IMR-90 (cell line): ENCODE data around the gene RAI2.

ENCODE experiments used
- BHLHE40 ChIP-seq: fragments of 150-350 bp; IDR thresholded peaks from 2 replicates; pipeline ENCODE4 v1.6.1; 2016; ENCODE audit warnings: mild to moderate bottlenecking, low read depth, low read length
- CEBPB ChIP-seq: IDR thresholded peaks from 2 replicates; pipeline ENCODE4 v1.6.1; 2012; ENCODE audit warnings: low read depth, low read length, improper control_type of control experiment
- FOS ChIP-seq: fragments of 150-350 bp; IDR thresholded peaks from 2 replicates; pipeline ENCODE4 v1.6.1; 2016; ENCODE audit warnings: low read depth, low read length
- MAZ ChIP-seq: IDR thresholded peaks from 2 replicates; pipeline ENCODE4 v1.6.1; 2012; ENCODE audit warnings: low read depth, mild to moderate bottlenecking, low read length, improper control_type of control experiment, moderate library complexity, borderline replicate concordance
- MXI1 ChIP-seq: IDR thresholded peaks from 2 replicates; pipeline ENCODE4 v1.6.1; 2012; ENCODE audit warnings: low read depth, mild to moderate bottlenecking, low read length, moderate library complexity, borderline replicate concordance
- POLR2A ChIP-seq: IDR thresholded peaks from 2 replicates; pipeline ENCODE4 v1.6.1; 2012; ENCODE audit warnings: mild to moderate bottlenecking, low read depth, low read length
- RAD21 ChIP-seq: IDR thresholded peaks from 2 replicates; pipeline ENCODE4 v1.6.1; 2012; ENCODE audit warnings: low read length, improper control_type of control experiment
- RCOR1 ChIP-seq: IDR thresholded peaks from 2 replicates; pipeline ENCODE4 v1.6.1; 2012; ENCODE audit warnings: mild to moderate bottlenecking, low read length, improper control_type of control experiment; ENCODE audit not compliant: insufficient replicate concordance
- RFX5 ChIP-seq: IDR thresholded peaks from 2 replicates; pipeline ENCODE4 v1.8.0; 2012; ENCODE audit warnings: low read depth, mild to moderate bottlenecking, low read length, moderate library complexity
- SMC3 ChIP-seq: fragments of 150-350 bp; IDR thresholded peaks from 2 replicates; pipeline ENCODE4 v1.6.1; 2016; ENCODE audit warnings: low read depth, mild to moderate bottlenecking, antibody characterized with exemption, low read length, moderate library complexity
- TF ChIP-seq, protein P1 (sequence below): conservative IDR thresholded peaks from 2 replicates; pipeline ENCODE4 v1.5.1; 2012; ENCODE audit warnings: mild to moderate bottlenecking, low read depth, low read length, improper control_type of control experiment
- TF ChIP-seq, protein P2 (sequence below): fragments of 150-350 bp; IDR thresholded peaks from 2 replicates; pipeline ENCODE4 v1.6.1; 2016; ENCODE audit warnings: low read depth, mild to moderate bottlenecking, low read length, moderate library complexity, borderline replicate concordance

GRCh38 chrX:17831255-17831654 lies 29.8 kb downstream of the RAI2 start:
- no peak for TF ChIP-seq POLR2A
- TF ChIP-seq, protein P1, sequence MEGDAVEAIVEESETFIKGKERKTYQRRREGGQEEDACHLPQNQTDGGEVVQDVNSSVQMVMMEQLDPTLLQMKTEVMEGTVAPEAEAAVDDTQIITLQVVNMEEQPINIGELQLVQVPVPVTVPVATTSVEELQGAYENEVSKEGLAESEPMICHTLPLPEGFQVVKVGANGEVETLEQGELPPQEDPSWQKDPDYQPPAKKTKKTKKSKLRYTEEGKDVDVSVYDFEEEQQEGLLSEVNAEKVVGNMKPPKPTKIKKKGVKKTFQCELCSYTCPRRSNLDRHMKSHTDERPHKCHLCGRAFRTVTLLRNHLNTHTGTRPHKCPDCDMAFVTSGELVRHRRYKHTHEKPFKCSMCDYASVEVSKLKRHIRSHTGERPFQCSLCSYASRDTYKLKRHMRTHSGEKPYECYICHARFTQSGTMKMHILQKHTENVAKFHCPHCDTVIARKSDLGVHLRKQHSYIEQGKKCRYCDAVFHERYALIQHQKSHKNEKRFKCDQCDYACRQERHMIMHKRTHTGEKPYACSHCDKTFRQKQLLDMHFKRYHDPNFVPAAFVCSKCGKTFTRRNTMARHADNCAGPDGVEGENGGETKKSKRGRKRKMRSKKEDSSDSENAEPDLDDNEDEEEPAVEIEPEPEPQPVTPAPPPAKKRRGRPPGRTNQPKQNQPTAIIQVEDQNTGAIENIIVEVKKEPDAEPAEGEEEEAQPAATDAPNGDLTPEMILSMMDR = no peak
- TF ChIP-seq BHLHE40 = no peak
- no peak for TF ChIP-seq RCOR1
- no peak for TF ChIP-seq MAZ
- TF ChIP-seq, protein P2, sequence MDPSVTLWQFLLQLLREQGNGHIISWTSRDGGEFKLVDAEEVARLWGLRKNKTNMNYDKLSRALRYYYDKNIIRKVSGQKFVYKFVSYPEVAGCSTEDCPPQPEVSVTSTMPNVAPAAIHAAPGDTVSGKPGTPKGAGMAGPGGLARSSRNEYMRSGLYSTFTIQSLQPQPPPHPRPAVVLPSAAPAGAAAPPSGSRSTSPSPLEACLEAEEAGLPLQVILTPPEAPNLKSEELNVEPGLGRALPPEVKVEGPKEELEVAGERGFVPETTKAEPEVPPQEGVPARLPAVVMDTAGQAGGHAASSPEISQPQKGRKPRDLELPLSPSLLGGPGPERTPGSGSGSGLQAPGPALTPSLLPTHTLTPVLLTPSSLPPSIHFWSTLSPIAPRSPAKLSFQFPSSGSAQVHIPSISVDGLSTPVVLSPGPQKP = no peak
- no peak for TF ChIP-seq FOS
- no peak for TF ChIP-seq RAD21
- TF ChIP-seq CEBPB = no peak
- no peak for TF ChIP-seq RFX5
- TF ChIP-seq SMC3 = no peak
- no peak for TF ChIP-seq MXI1
